GM21381 (cell line): ENCODE measurements around the gene DUSP11.
"Not testable (repeated sequence)": the region's sequence is repeated elsewhere in the genome, so short reads cannot be mapped to it uniquely, and the experiment has no call there.

Experiments used
- ATAC-seq: cut with Tn5 transposase; IDR thresholded peaks from one replicate; pipeline ENCODE4 v1.9.1; 2021; ENCODE audit warnings: mild to moderate bottlenecking, moderate library complexity; ENCODE audit not compliant: unreplicated experiment

Gene DUSP11

GRCh38 chr2:73776381-73776780 lies 3.5 kb downstream of the DUSP11 start:
- no peak for ATAC-seq

GRCh38 chr2:73772819-73773218 lies 7.1 kb downstream of the DUSP11 start:
- no peak for ATAC-seq

GRCh38 chr2:73770725-73771124 lies 9.2 kb downstream of the DUSP11 start:
- no peak for ATAC-seq

GRCh38 chr2:73766994-73767393 lies 12.9 kb downstream of the DUSP11 start:
- ATAC-seq = no peak

DNA sequence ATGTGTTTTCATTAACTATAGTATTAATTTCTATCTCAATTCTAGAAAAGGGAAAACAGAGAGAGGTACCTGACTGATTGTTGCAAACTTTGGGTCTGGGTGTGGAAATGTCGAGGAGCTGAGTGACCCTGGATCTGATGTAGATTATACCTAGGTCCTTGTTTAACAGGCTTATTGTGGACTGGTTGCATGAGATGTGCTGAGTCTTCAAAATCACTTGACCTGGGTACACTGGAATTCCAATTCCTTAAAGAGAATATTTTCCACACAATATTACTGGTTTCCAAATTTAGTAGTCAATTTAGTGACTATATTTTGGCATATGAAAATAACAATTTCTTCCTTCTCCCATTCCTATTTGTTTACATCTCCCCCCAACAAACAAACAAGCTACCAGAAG lies 13.6 kb downstream of the DUSP11 start:
- no peak for ATAC-seq

- no peak for ATAC-seq
Measured at GRCh38 chr2:73764945-73765344, 15.0 kb downstream of the DUSP11 start.

GRCh38 chr2:73762571-73762970 lies 17.3 kb downstream of the DUSP11 start:
- no peak for ATAC-seq

DNA sequence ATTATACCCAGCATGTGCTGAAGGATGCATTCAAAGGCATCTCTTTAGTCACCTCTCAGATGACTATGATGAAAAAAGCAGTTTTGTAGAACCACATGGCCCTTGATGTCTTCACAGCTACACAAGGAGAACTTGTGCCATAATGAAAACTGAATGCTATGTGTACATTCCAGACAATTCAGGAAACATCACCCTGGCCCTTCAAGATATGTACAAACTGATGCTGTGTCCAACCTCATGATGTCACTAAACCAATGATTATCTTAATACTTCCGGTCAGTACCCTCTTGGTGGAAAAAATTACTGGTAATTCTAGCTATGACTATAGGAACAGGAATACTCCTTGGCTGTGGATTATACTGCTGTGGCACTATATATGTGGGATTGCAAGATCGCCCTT lies 20.0 kb downstream of the DUSP11 start:
- no peak for ATAC-seq

- no peak for ATAC-seq
Measured at GRCh38 chr2:73759285-73759764, 20.6 kb downstream of the DUSP11 start.

DNA sequence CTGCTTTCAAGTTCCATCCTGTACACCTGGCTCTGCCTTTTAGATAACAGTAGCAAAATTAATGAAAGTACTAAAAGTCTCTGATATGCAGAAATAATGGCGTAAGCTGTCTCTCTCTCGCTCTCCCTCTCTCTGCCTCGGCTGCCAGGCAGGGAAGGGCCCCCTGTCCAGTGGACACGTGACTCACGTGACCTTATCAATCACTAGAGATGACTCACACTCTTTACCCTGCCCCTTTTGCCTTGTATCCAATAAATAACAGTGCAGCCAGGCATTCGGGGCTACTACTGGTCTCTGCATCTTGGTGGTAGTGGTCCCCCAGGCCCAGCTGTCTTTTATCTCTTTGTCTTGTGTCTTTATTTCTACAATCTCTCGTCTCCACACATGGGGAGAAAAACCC lies 25.6 kb downstream of the DUSP11 start:
- not testable (repeated sequence) for ATAC-seq

DNA sequence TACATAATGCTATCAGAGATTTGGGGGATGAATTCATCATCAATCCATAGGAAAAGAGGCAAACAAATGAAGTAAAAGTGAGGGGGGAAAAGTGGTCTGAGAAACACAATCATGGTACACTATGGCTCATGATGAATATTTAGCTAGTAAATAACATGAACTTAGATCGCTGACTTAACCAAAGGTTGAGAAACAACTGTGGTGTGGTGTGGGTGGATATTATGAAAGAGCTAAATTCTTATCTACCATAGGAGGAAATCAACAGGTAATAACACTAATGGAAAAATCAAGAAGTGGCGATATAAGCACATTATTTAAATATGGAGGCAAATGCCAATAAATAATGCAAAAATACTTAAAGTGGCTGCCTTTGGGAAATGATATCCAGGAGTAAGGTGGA lies 30.6 kb downstream of the DUSP11 start:
- ATAC-seq = no peak

DNA sequence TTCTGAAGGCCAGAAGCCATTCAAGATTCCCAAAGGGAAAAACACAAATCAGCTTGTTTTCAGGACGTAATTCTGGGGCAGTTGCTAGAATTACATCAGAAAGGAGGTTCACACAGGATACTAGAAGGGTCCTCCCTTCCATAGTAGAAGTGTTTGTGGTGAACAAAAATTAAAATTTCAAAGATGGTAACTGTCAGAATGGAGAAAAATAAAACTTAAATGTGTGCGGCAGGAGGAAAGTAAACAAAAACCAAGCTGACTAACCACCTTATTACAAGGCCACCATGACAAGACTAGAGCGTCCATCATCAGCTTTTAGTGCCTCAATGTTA lies 33.1 kb downstream of the DUSP11 start:
- ATAC-seq = no peak

- no peak for ATAC-seq
Measured at GRCh38 chr2:73746015-73746876, 33.7 kb downstream of the DUSP11 start.

- no peak for ATAC-seq
Measured at GRCh38 chr2:73740767-73741166, 39.1 kb downstream of the DUSP11 start.

DNA sequence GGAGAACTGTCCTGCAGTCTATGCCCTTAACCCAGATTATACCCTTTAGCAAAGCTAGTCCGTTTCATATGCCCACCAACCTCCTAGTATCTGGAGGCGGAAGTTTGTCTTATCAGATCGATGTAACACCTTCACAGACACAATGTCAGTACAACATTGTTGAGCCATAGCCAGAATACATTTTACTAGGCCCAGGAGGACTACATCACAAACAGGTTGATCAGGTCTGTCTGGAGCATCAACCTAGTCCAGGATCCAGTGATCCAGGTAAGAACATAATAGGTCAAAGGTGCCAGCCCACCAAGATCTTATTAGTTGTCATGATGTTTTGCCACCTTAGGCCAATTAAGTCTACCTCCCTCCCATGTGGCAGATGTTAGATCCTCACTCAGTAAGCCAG lies 40.8 kb downstream of the DUSP11 start:
- ATAC-seq = no peak

GRCh38 chr2:73736855-73737779 lies 42.8 kb downstream of the DUSP11 start, which contains the start of gene TPRKB:
TSS of gene TPRKB (minus strand) at chr2:73737345. CDS start at chr2:73734569, 2,776 bp downstream.
- ATAC-seq = peak; percentile 96

GRCh38 chr2:73736378-73736777 lies 43.5 kb downstream of the DUSP11 start:
- no peak for ATAC-seq

GRCh38 chr2:73730810-73731209 lies 49.1 kb downstream of the DUSP11 start:
- no peak for ATAC-seq

DNA sequence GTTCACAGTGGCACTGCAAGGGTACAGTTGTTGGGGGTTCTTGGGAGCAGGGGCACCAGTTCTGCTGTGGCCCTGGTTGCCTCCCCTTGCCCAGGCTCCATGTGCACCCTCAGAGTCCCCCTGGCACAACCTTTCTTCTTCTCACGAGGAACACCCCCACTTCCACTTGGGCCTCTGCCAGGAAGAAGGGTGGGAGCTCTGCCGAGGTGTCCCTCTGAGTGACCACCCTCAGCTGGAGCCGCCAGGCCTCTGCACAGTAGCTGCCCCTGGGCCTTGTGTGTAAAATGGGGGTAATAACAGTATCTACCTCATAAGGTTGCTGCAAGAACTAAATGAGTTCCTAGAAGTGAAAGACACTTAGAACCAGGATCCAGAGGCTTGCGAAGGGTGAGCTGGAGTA lies 51.2 kb downstream of the DUSP11 start:
- ATAC-seq = no peak

GRCh38 chr2:73728043-73728442 lies 51.9 kb downstream of the DUSP11 start:
- no peak for ATAC-seq

DNA sequence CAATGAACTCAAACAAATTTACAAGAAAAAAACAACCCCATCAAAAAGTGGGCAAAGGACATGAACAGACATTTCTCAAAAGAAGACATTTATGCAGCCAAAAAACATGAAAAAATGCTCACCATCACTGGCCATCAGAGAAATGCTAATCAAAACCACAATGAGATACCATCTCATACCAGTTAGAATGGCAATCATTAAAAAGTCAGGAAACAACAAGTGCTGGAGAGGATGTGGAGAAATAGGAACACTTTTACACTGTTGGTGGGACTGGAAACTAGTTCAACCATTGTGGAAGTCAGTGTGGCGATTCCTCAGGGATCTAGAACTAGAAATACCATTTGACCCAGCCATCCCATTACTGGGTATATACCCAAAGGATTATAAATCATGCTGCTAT lies 53.2 kb downstream of the DUSP11 start:
- ATAC-seq = not testable (repeated sequence)
